B cell (primary cell): ENCODE measurements around the gene ITGA3. TPM values are rescaled to one million over a fixed set of nuclear protein-coding genes. Genes with fewer than 3 reads are reported as not detected.

ENCODE experiments used
- ATAC-seq: fragments of 200-7000 bp; cut with Tn5 transposase; one replicate; pipeline ENCODE4 v1.10.0; 2021; ENCODE audit warnings: low read depth, mild to moderate bottlenecking, moderate number of reproducible peaks, moderate library complexity
- CTCF ChIA-PET: fragments of 350-600 bp; sonication (Branson Sonifier 250); formaldehyde crosslinking; loops from one replicate; lab custom pipeline; 2021; ENCODE audit warnings: antibody characterized with exemption, inconsistent platforms; lab: Charles Lee
- POLR2A ChIA-PET: fragments of 350-600 bp; sonication (Branson Sonifier 250); formaldehyde crosslinking; loops from one replicate; lab custom pipeline; 2021; ENCODE audit warnings: antibody characterized with exemption; lab: Charles Lee
- DNase-seq: peaks from one replicate; pipeline ENCODE4 v3.0.0; 2013
- H2AFZ ChIP-seq: 2 replicates; pipeline ENCODE4 v1.6.1; 2012; ENCODE audit warnings: mild to moderate bottlenecking, low read depth, low read length; ENCODE audit not compliant: insufficient read depth, poor library complexity, severe bottlenecking
- H3K27ac ChIP-seq, 2 donors: 1 replicate in 1 of 2; 2 replicates in 1 of 2; pipeline ENCODE4 v1.5.1; 2012 to 2013; ENCODE audit warnings: low read length in 2 of 2, mild to moderate bottlenecking in 2 of 2, moderate library complexity in 1 of 2
- H3K27me3 ChIP-seq, 4 experiments: fragments of 200-600 bp in 1 of 4; sonication (generic) in 1 of 4; replicated peaks in 1 of 4; 1 replicate in 2 of 4; 2 replicates in 2 of 4; pipeline versions ENCODE4 v1.6.1 to v1.7.0; 2013 to 2016; ENCODE audit warnings: low read length in 3 of 4, mild to moderate bottlenecking in 2 of 4, mixed read lengths in 1 of 4, moderate library complexity in 1 of 4; ENCODE audit not compliant: insufficient read depth in 4 of 4, control insufficient read depth in 3 of 4; ENCODE audit errors: control extremely low read depth in 1 of 4
- H3K36me3 ChIP-seq, 2 experiments: replicated peaks in 1 of 2; 1 replicate in 1 of 2; 2 replicates in 1 of 2; pipeline versions ENCODE4 v1.6.1 to v1.7.1; 2013; ENCODE audit warnings: low read length in 1 of 2; ENCODE audit not compliant: insufficient read depth in 2 of 2, control insufficient read depth in 1 of 2; ENCODE audit errors: control extremely low read depth in 1 of 2, extremely low read depth in 1 of 2
- H3K4me1 ChIP-seq, 2 donors: fragments of 200-600 bp in 1 of 2; sonication (generic) in 1 of 2; 1 replicate in 1 of 2; 2 replicates in 1 of 2; pipeline versions ENCODE4 v1.5.1 to v1.6.1; 2013 to 2017; ENCODE audit warnings: low read length in 2 of 2; ENCODE audit not compliant: control insufficient read depth in 2 of 2, insufficient read depth in 2 of 2
- H3K4me2 ChIP-seq: replicated peaks from 2 replicates; pipeline ENCODE3; 2012; ENCODE audit warnings: mild to moderate bottlenecking, low read depth, low read length; ENCODE audit not compliant: poor library complexity, severe bottlenecking
- H3K4me3 ChIP-seq, 5 experiments: fragments of 200-600 bp in 1 of 5; sonication (generic) in 1 of 5; 1 replicate in 3 of 5; 2 replicates in 2 of 5; pipeline versions ENCODE4 v1.5.1 to v1.7.0; 2011 to 2016; ENCODE audit warnings: low read length in 4 of 5, mild to moderate bottlenecking in 4 of 5, low read depth in 2 of 5, control low read depth in 1 of 5, moderate library complexity in 1 of 5; ENCODE audit not compliant: insufficient read depth in 1 of 5; ENCODE audit errors: control extremely low read depth in 1 of 5, extremely low read depth in 1 of 5
- H3K79me2 ChIP-seq: fragments of 200-600 bp; sonication (generic); one replicate; pipeline ENCODE4 v1.6.0; 2016; ENCODE audit warnings: low read length; ENCODE audit not compliant: control insufficient read depth, insufficient read depth
- H3K9ac ChIP-seq: fragments of 200-600 bp; sonication (generic); 2 replicates; pipeline ENCODE4 v1.6.1; 2017; ENCODE audit warnings: mild to moderate bottlenecking, low read length, moderate library complexity
- H3K9me3 ChIP-seq, 3 donors: one replicate each; pipeline versions ENCODE4 v1.6.1 to v1.7.1; 2013; ENCODE audit warnings: low read length in 2 of 3; ENCODE audit not compliant: control insufficient read depth in 2 of 3, insufficient read depth in 1 of 3; ENCODE audit errors: control extremely low read depth in 1 of 3
- H4K20me1 ChIP-seq: 2 replicates; pipeline ENCODE4 v1.6.0; 2012; ENCODE audit warnings: mild to moderate bottlenecking, low read length; ENCODE audit not compliant: insufficient read depth, control insufficient read depth, poor library complexity, severe bottlenecking
- H3K27ac Mint-ChIP-seq: one replicate; pipeline ENCODE4 v1.8.0; 2021; ENCODE audit warnings: mixed read lengths
- H3K27me3 Mint-ChIP-seq: one replicate; pipeline ENCODE4 v1.8.0; 2021; ENCODE audit warnings: mixed read lengths
- H3K4me1 Mint-ChIP-seq: one replicate; pipeline ENCODE4 v1.8.0; 2021; ENCODE audit warnings: mixed read lengths
- H3K4me3 Mint-ChIP-seq: one replicate; pipeline ENCODE4 v1.8.0; 2021; ENCODE audit warnings: mixed read lengths
- H3K9me3 Mint-ChIP-seq: one replicate; pipeline ENCODE4 v1.8.0; 2022; ENCODE audit warnings: mixed read lengths; ENCODE audit not compliant: insufficient read depth
- EZH2 ChIP-seq: IDR thresholded peaks from 2 replicates; pipeline ENCODE4 v1.6.1; 2012; ENCODE audit warnings: borderline replicate concordance, low read depth, mild to moderate bottlenecking, moderate library complexity, low read length; ENCODE audit not compliant: insufficient read depth, poor library complexity, severe bottlenecking
- whole genome bisulfite sequencing: methylation state at CpG from one replicate; pipeline ENCODE4 v1.1.5; 2013; ENCODE audit warnings: missing lambda C conversion rate; ENCODE audit not compliant: insufficient coverage; 5-methylcytosine and 5-hydroxymethylcytosine counted together
- intact Hi-C: fragments of 100-400 bp; cut with micrococcal nuclease; formaldehyde crosslinking; loops from one replicate; pipeline ENCODE4 v1.10.0; 2022
- polyA plus RNA-seq: library from polyadenylated mRNA; depleted of rRNA; stranded (reverse); fragments of >200 nt; gene quantifications from 2 replicates; pipeline ENCODE4 v1.2.3, GENCODE V29; 2012
- total RNA-seq, 2 donors: library from RNA; stranded (reverse); fragments of 120-200 nt in 1 of 2; gene quantifications; 1 replicate in 1 of 2; 2 replicates in 1 of 2; pipeline versions ENCODE4 v1.2.3 to v1.2.4, GENCODE V29; 2013 to 2022
- TF ChIP-seq, protein P1 (sequence below): fragments of 200-600 bp; IDR thresholded peaks from one replicate; pipeline ENCODE4 v1.8.0; 2022; ENCODE audit warnings: antibody characterized with exemption, mild to moderate bottlenecking

ITGA3 gene
- total and polyA plus RNA-seq, 2 donors (not counting 1 experiment from before 2014, with no cell fraction given), result 11.9 to 13.3 TPM

DNA sequence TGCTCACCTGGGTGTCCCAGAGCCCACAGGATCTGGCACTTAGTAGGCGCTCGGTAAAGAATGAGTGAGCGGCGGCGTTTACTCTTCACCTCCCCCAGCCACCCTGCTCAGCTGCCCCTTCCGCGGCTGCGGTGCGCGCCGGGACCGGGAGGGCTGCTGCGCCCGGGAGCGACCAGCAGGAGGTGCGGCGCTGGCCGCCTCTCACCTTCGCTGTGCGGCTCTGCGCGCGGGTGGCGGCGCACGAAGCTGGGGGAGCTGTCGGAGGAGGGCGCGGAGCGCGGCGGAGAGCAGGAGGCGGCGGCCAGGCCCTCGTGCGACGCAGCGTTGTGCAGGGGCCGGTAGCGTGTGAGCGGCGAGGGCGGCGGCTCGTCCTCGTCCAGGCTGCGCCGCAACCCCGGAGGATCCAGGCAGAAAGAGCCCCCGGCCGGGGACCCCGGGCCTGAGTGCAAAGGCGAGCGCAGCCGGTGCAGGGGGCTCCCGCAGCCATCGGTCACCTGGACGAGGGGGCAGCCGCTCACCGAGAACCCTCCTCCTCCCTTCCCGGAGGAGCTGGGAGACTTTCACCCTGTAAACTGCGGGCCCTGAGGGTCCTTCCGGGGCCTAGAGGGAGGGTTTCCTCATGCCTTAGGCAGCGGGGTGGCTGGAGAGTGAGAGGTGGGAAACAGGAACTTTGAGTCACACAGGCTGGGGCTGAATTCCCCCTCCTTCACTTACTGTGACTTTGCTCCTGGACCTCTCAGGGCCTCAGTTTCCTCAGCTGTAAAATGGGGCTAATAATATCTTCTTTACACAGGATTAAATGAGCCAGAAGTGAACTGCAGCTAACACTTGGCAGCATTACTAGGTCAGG, 61.5 kb downstream of the ITGA3 start:
- ChIA-PET CTCF (interaction anchor here (0.6 to 6.8 kb wide), 23 partner anchors 9 to 199 kb away, joined by 3 to 48 read pairs (median 5); partner anchors contain the start of genes PPP1R9B, SAMD14 and SGCA), POLR2A (interaction anchor here (1.0 to 2.0 kb wide), 2 partner anchors 12 to 13 kb away, joined by 3 to 19 read pairs; partner anchors contain the start of gene SAMD14)
- peak overlapping the region; percentile 71 for H3K4me2 ChIP-seq
- no peak overlapping the region for H3K27ac Mint-ChIP-seq
- no peaks in the 10 kb centered on the region for H3K36me3 ChIP-seq
- H3K9me3 Mint-ChIP-seq, result no peaks in the 10 kb centered on the region
- peaks cover 55% of the 10 kb centered on the region for H3K27me3 Mint-ChIP-seq
- DNase-seq (peak; percentile 80), ATAC-seq (peak; percentile 97)
- H3K4me1 Mint-ChIP-seq, result peaks cover 14% of the 10 kb centered on the region
- H4K20me1 ChIP-seq, result no peaks in the 10 kb centered on the region
- peaks cover 0 to 47% (median 16%) of the 10 kb centered on the region in 4 experiments for H3K27me3 ChIP-seq
- H3K27ac ChIP-seq, result no peak overlapping the region
- peak overlapping the region; percentile 45 for H3K9ac ChIP-seq
- intact Hi-C loops, result loop anchor here (1.0 to 2.0 kb wide), 2 partner anchors 23 to 180 kb away; partner anchors contain the start of gene PDK2
- H2AFZ ChIP-seq, result peak overlapping the region; percentile 57
- under 1% methylated on average over 57 of the region's 64 CpGs for WGBS
- no peak for TF ChIP-seq EZH2
- TF ChIP-seq, protein P1, sequence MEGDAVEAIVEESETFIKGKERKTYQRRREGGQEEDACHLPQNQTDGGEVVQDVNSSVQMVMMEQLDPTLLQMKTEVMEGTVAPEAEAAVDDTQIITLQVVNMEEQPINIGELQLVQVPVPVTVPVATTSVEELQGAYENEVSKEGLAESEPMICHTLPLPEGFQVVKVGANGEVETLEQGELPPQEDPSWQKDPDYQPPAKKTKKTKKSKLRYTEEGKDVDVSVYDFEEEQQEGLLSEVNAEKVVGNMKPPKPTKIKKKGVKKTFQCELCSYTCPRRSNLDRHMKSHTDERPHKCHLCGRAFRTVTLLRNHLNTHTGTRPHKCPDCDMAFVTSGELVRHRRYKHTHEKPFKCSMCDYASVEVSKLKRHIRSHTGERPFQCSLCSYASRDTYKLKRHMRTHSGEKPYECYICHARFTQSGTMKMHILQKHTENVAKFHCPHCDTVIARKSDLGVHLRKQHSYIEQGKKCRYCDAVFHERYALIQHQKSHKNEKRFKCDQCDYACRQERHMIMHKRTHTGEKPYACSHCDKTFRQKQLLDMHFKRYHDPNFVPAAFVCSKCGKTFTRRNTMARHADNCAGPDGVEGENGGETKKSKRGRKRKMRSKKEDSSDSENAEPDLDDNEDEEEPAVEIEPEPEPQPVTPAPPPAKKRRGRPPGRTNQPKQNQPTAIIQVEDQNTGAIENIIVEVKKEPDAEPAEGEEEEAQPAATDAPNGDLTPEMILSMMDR, result peak; percentile 63
- H3K4me1 ChIP-seq, result peaks cover 10 to 20% of the 10 kb centered on the region in 2 donors
- H3K4me3 ChIP-seq, result peak overlapping the region in 3 of 5 experiments; percentile 20 to 40 (median 25)
- H3K9me3 ChIP-seq, result no peaks in the 10 kb centered on the region
- H3K4me3 Mint-ChIP-seq, result peak overlapping the region; percentile 84
- no peaks in the 10 kb centered on the region for H3K79me2 ChIP-seq
